PFSK-1 (cell line): ENCODE measurements around the gene LY6G6C.

Experiments
- FOXP2 ChIP-seq: optimal IDR thresholded peaks from 2 replicates; pipeline ENCODE3; 2011; ENCODE audit warnings: borderline replicate concordance, control low read depth, inconsistent platforms; ENCODE audit not compliant: insufficient read depth; ENCODE audit errors: extremely low read length, extremely low read depth
- POLR2AphosphoS5 ChIP-seq: IDR thresholded peaks from 2 replicates; pipeline ENCODE4 v1.6.1; 2012; ENCODE audit warnings: low read depth, mild to moderate bottlenecking, control low read depth, low read length, moderate library complexity
- SIN3A ChIP-seq: IDR thresholded peaks from 2 replicates; pipeline ENCODE4 v1.6.1; 2012; ENCODE audit warnings: mild to moderate bottlenecking, low read length, moderate library complexity, borderline replicate concordance; ENCODE audit not compliant: insufficient read depth
- TAF1 ChIP-seq: IDR thresholded peaks from 2 replicates; pipeline ENCODE4 v1.6.1; 2012; ENCODE audit warnings: low read length, control low read depth, borderline replicate concordance; ENCODE audit not compliant: insufficient read depth
- TF ChIP-seq, protein P1 (sequence below), 2 experiments: IDR thresholded peaks; 2 replicates each; pipeline versions ENCODE4 v1.6.1 to v1.8.0; 2011 to 2012; ENCODE audit warnings: low read depth in 2 of 2, low read length in 2 of 2, control low read depth in 1 of 2, inconsistent platforms in 1 of 2, mild to moderate bottlenecking in 1 of 2, moderate library complexity in 1 of 2; ENCODE audit not compliant: insufficient read depth in 1 of 2

The LY6G6C gene

DNA sequence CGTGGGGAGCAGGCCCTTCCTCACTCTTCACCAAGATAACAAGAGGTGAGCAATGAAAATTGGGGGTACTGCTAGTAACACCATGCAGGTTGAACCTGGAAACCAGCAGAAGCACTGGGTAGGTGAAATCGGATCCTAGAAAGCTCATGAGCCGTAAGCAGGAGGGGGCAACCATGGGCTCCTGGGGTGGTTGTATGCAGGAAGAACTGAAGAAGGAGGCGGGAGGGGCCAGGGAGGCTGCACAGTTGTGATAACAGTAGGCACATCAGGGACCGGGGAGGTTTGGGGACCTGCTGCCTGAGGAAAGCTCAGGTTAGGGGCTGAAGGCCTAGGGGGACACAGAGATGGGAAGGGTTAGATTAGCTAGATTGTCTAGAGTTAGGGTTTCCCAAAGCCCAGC lies 35.1 kb downstream of the LY6G6C start:
- TF ChIP-seq, protein P1, sequence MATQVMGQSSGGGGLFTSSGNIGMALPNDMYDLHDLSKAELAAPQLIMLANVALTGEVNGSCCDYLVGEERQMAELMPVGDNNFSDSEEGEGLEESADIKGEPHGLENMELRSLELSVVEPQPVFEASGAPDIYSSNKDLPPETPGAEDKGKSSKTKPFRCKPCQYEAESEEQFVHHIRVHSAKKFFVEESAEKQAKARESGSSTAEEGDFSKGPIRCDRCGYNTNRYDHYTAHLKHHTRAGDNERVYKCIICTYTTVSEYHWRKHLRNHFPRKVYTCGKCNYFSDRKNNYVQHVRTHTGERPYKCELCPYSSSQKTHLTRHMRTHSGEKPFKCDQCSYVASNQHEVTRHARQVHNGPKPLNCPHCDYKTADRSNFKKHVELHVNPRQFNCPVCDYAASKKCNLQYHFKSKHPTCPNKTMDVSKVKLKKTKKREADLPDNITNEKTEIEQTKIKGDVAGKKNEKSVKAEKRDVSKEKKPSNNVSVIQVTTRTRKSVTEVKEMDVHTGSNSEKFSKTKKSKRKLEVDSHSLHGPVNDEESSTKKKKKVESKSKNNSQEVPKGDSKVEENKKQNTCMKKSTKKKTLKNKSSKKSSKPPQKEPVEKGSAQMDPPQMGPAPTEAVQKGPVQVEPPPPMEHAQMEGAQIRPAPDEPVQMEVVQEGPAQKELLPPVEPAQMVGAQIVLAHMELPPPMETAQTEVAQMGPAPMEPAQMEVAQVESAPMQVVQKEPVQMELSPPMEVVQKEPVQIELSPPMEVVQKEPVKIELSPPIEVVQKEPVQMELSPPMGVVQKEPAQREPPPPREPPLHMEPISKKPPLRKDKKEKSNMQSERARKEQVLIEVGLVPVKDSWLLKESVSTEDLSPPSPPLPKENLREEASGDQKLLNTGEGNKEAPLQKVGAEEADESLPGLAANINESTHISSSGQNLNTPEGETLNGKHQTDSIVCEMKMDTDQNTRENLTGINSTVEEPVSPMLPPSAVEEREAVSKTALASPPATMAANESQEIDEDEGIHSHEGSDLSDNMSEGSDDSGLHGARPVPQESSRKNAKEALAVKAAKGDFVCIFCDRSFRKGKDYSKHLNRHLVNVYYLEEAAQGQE (IDR thresholded peaks at IDR 0.05; ENCODE audit: insufficient read depth in 1 of 2, low read depth in 2 of 2, low read length in 2 of 2), result no peak
- TF ChIP-seq TAF1 (no peak), POLR2AphosphoS5 (no peak), SIN3A (no peak), FOXP2 (no peak)

- TF ChIP-seq, protein P1 (IDR thresholded peaks at IDR 0.05; ENCODE audit: insufficient read depth in 1 of 2, low read depth in 2 of 2, low read length in 2 of 2), result no peak
- TF ChIP-seq FOXP2 (no peak), POLR2AphosphoS5 (no peak), TAF1 (no peak), SIN3A (no peak)
These were observed 38.0 kb downstream of the LY6G6C start for GRCh38 chr6:31683591-31683990.

- no peak for TF ChIP-seq SIN3A
- TF ChIP-seq FOXP2, result no peak
- no peak for TF ChIP-seq POLR2AphosphoS5
- TF ChIP-seq, protein P1 (IDR thresholded peaks at IDR 0.05; ENCODE audit: insufficient read depth in 1 of 2, low read depth in 2 of 2, low read length in 2 of 2), result no peak
These were observed 40.3 kb downstream of the LY6G6C start for GRCh38 chr6:31681135-31681671.

DNA sequence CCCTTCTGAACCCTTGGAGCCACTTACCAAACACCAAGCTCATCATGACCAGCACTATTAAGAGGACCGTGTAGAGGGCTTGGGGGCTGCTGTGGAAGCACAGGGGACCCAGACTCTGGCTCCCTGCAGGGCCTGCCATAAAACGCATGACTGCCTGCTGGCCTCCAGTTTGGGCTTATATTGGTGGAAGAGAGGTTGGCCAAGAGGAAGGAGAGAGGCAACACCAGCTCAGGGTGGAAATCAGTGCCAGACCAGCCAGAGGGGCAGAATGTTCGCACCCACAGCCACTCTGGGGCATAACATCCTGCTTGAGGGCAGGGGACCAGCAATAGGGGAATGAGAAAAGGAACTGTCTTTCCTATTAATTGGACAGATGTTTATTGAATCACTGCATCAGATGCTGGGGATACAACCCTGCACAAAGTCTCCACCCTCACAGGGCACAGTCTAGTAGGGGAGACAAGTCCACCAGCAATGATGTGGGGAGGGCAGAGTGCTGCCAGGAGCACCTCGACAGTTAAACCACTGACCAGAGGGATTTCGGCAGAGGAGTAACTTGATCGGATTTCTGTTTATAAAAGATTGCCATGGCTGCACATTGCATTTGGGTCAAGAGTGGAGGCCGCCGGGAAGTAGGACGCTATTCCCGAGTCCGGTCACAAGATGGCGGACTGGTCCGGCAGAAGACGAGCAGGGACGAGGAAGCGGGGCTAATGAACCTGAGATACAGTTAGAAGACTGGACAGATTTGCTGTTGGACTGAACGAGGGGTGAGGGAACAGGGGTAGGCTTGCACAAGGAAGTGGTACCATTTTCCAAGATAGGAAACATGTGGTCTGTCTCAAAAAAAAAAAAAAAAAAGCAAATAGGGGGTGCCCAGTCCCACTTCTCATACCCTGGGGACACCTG lies 41.1 kb downstream of the LY6G6C start, which contains the start of gene LY6G5C:
Gene LY6G5C (minus strand): TSS at position 842 of the 909 bp plus-strand sequence. CDS start 694 bp downstream, at position 148.
- TF ChIP-seq, protein P1 (IDR thresholded peaks at IDR 0.05; ENCODE audit: insufficient read depth in 1 of 2, low read depth in 2 of 2, low read length in 2 of 2), result no peak
- TF ChIP-seq TAF1, result no peak
- peak; percentile 48; the same call in 1 of the 2 replicates for TF ChIP-seq SIN3A
